C4-2B (cell line): ENCODE results near the gene SAMMSON.

Experiments used
- ZFX ChIP-seq: fragments of 450-650 bp; IDR thresholded peaks from 2 replicates; pipeline ENCODE4 v1.6.1; 2017
- TF ChIP-seq, protein P1 (sequence below): fragments of 450-650 bp; conservative IDR thresholded peaks from 2 replicates; pipeline ENCODE4 v1.5.1; 2017; ENCODE audit warnings: mild to moderate bottlenecking

GRCh38 chr3:70020906-70021660, 21.6 kb downstream of the SAMMSON start:
- TF ChIP-seq, protein P1, sequence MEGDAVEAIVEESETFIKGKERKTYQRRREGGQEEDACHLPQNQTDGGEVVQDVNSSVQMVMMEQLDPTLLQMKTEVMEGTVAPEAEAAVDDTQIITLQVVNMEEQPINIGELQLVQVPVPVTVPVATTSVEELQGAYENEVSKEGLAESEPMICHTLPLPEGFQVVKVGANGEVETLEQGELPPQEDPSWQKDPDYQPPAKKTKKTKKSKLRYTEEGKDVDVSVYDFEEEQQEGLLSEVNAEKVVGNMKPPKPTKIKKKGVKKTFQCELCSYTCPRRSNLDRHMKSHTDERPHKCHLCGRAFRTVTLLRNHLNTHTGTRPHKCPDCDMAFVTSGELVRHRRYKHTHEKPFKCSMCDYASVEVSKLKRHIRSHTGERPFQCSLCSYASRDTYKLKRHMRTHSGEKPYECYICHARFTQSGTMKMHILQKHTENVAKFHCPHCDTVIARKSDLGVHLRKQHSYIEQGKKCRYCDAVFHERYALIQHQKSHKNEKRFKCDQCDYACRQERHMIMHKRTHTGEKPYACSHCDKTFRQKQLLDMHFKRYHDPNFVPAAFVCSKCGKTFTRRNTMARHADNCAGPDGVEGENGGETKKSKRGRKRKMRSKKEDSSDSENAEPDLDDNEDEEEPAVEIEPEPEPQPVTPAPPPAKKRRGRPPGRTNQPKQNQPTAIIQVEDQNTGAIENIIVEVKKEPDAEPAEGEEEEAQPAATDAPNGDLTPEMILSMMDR = no peak
- no peak for TF ChIP-seq ZFX
